ENCODE measurements around the gene NXN. TPM values are rescaled to one million over a fixed set of nuclear protein-coding genes. Genes with fewer than 3 reads are reported as not detected.
A peak's percentile ranks its signal among the peaks of the same experiment; 100 is the strongest.

The NXN gene
- total RNA-seq, 1 experiment from 2014 or later = 57.3 TPM

- intact Hi-C loops (cut with micrococcal nuclease) = loop anchor here (2.0 kb wide), 2 partner anchors 25 to 75 kb away; partner anchors contain the start of gene NXN
- peak; percentile 90 for DNase-seq (ENCODE audit: unreplicated experiment)
- peak overlapping the region; percentile 99 for H3K27ac Mint-ChIP-seq (ENCODE audit: low read depth, unreplicated experiment)
- H3K4me1 Mint-ChIP-seq (ENCODE audit: insufficient read depth, unreplicated experiment) = peaks cover 31% of the 10 kb centered on the region
- ChIA-PET CTCF (interaction anchor here (0.7 to 1.2 kb wide), 3 partner anchors 34 to 72 kb away, joined by 3 read pairs; no protein-coding TSS in a partner anchor), POLR2A (interaction anchor here (0.7 to 8.5 kb wide), 13 partner anchors 9 to 189 kb away, joined by 3 to 86 read pairs (median 5); partner anchors contain the start of genes GLOD4, MRM3, NXN and VPS53)
- peaks cover 5% of the 10 kb centered on the region for H3K36me3 Mint-ChIP-seq (ENCODE audit: insufficient read depth, unreplicated experiment)
- BruUV-seq (replicated peaks) = no TSS peak
- H3K4me3 Mint-ChIP-seq (ENCODE audit: unreplicated experiment) = peak overlapping the region; percentile 61
- no peaks in the 10 kb centered on the region for H3K27me3 Mint-ChIP-seq (ENCODE audit: insufficient read depth, unreplicated experiment)
- H3K9me3 Mint-ChIP-seq (ENCODE audit: unreplicated experiment) = no peaks in the 10 kb centered on the region
- TF ChIP-seq CTCF (IDR thresholded peaks at IDR 0.05; ENCODE audit: unreplicated experiment) = no peak
Observed at GRCh38 chr17:903691-904481, 75.7 kb downstream of the NXN start.

- Mint-ChIP-seq H3K27me3 (ENCODE audit: insufficient read depth, unreplicated experiment) (no peaks in the 10 kb centered on the region), H3K4me3 (ENCODE audit: unreplicated experiment) (no peak overlapping the region), H3K9me3 (ENCODE audit: unreplicated experiment) (no peaks in the 10 kb centered on the region), H3K36me3 (ENCODE audit: insufficient read depth, unreplicated experiment) (peaks cover 5% of the 10 kb centered on the region), H3K4me1 (ENCODE audit: insufficient read depth, unreplicated experiment) (peaks cover 31% of the 10 kb centered on the region), H3K27ac (ENCODE audit: low read depth, unreplicated experiment) (no peak overlapping the region)
- TF ChIP-seq CTCF (IDR thresholded peaks at IDR 0.05; ENCODE audit: unreplicated experiment) = no peak
- CTCF ChIA-PET = interaction anchor here (0.6 kb wide), 1 partner anchor 14 kb away, joined by 3 read pairs; no protein-coding TSS in a partner anchor
- BruUV-seq (replicated peaks) = no TSS peak
- no peak for DNase-seq (ENCODE audit: unreplicated experiment)
- POLR2A ChIA-PET = interaction anchor here (2.2 to 8.5 kb wide), 3 partner anchors 19 to 25 kb away, joined by 17 to 86 read pairs (median 18); no protein-coding TSS in a partner anchor
- intact Hi-C loops (cut with micrococcal nuclease) = no loop called here
Observed at GRCh38 chr17:902463-902862, 77.1 kb downstream of the NXN start.

GRCh38 chr17:901964-902363 is 77.6 kb downstream of the NXN start:
- Mint-ChIP-seq H3K4me1 (ENCODE audit: insufficient read depth, unreplicated experiment) (peaks cover 31% of the 10 kb centered on the region), H3K36me3 (ENCODE audit: insufficient read depth, unreplicated experiment) (peaks cover 5% of the 10 kb centered on the region), H3K9me3 (ENCODE audit: unreplicated experiment) (no peaks in the 10 kb centered on the region), H3K4me3 (ENCODE audit: unreplicated experiment) (no peak overlapping the region), H3K27me3 (ENCODE audit: insufficient read depth, unreplicated experiment) (no peaks in the 10 kb centered on the region), H3K27ac (ENCODE audit: low read depth, unreplicated experiment) (no peak overlapping the region)
- intact Hi-C loops (cut with micrococcal nuclease) = no loop called here
- no peak for DNase-seq (ENCODE audit: unreplicated experiment)
- ChIA-PET CTCF (interaction anchor here (0.6 kb wide), 2 partner anchors 13 to 79 kb away, joined by 3 to 4 read pairs; no protein-coding TSS in a partner anchor), POLR2A (interaction anchor here (1.1 to 8.5 kb wide), 4 partner anchors 18 to 32 kb away, joined by 3 to 86 read pairs (median 11); no protein-coding TSS in a partner anchor)
- TF ChIP-seq CTCF (IDR thresholded peaks at IDR 0.05; ENCODE audit: unreplicated experiment) = no peak
- no TSS peak for BruUV-seq (replicated peaks)
